Astrocyte (in vitro differentiated cells and primary cell): ENCODE measurements around the gene IP6K3. TPM values are rescaled to one million over a fixed set of nuclear protein-coding genes. Genes with fewer than 3 reads are reported as not detected.

Source experiments
- DNase-seq: peaks from one replicate; pipeline ENCODE4 v3.0.0-alpha.2; 2010; ENCODE audit warnings: low read depth
- FAIRE-seq: peaks from 2 replicates; lab custom pipeline; 2011; peaks lifted over from hg19 to GRCh38; lab: Jason Lieb, UNC
- H2AFZ ChIP-seq: 2 replicates; pipeline ENCODE4 v1.6.0; 2012; ENCODE audit warnings: low read depth, low read length, inconsistent platforms
- H3K27ac ChIP-seq: 2 replicates; pipeline ENCODE4 v1.5.1; 2011; ENCODE audit warnings: low read depth, low read length, inconsistent platforms
- H3K27me3 ChIP-seq: 2 replicates; pipeline ENCODE4 v1.6.0; 2011; ENCODE audit warnings: low read length, inconsistent platforms; ENCODE audit not compliant: insufficient read depth
- H3K36me3 ChIP-seq: 2 replicates; pipeline ENCODE4 v1.5.1; 2011; ENCODE audit warnings: low read length, inconsistent platforms; ENCODE audit not compliant: insufficient read depth
- H3K4me1 ChIP-seq: 2 replicates; pipeline ENCODE4 v1.5.1; 2011; ENCODE audit warnings: low read length, inconsistent platforms; ENCODE audit not compliant: insufficient read depth
- H3K4me2 ChIP-seq: 2 replicates; pipeline ENCODE4 v1.6.0; 2012; ENCODE audit warnings: low read length, inconsistent platforms
- H3K4me3 ChIP-seq: 2 replicates; pipeline ENCODE4 v1.5.1; 2011; ENCODE audit warnings: low read depth, mild to moderate bottlenecking, low read length, inconsistent platforms; ENCODE audit not compliant: insufficient read depth
- H3K79me2 ChIP-seq: 2 replicates; pipeline ENCODE4 v1.6.0; 2012; ENCODE audit warnings: mild to moderate bottlenecking, low read length, inconsistent platforms; ENCODE audit not compliant: insufficient read depth
- H3K9ac ChIP-seq: 2 replicates; pipeline ENCODE4 v1.6.0; 2012; ENCODE audit warnings: mild to moderate bottlenecking, low read length, inconsistent platforms
- H3K9me3 ChIP-seq: 2 replicates; pipeline ENCODE4 v1.5.1; 2012; ENCODE audit warnings: low read depth, mild to moderate bottlenecking, low read length, inconsistent platforms; ENCODE audit not compliant: insufficient read depth
- H4K20me1 ChIP-seq: 2 replicates; pipeline ENCODE4 v1.6.0; 2012; ENCODE audit warnings: low read length, inconsistent platforms; ENCODE audit not compliant: insufficient read depth
- H3K27ac Mint-ChIP-seq: one replicate; pipeline ENCODE4 v1.8.0; 2021; ENCODE audit warnings: mild to moderate bottlenecking, mixed read lengths; ENCODE audit not compliant: unreplicated experiment
- H3K27me3 Mint-ChIP-seq: one replicate; pipeline ENCODE4 v1.8.0; 2021; ENCODE audit warnings: low read depth, mixed read lengths; ENCODE audit not compliant: unreplicated experiment
- H3K36me3 Mint-ChIP-seq: one replicate; pipeline ENCODE4 v1.8.0; 2021; ENCODE audit warnings: low read depth, mixed read lengths; ENCODE audit not compliant: unreplicated experiment
- H3K4me1 Mint-ChIP-seq: one replicate; pipeline ENCODE4 v1.8.0; 2021; ENCODE audit warnings: low read depth, mixed read lengths; ENCODE audit not compliant: unreplicated experiment
- H3K4me3 Mint-ChIP-seq: one replicate; pipeline ENCODE4 v1.8.0; 2021; ENCODE audit warnings: mild to moderate bottlenecking, moderate library complexity, mixed read lengths; ENCODE audit not compliant: unreplicated experiment
- H3K9me3 Mint-ChIP-seq: one replicate; pipeline ENCODE4 v1.8.0; 2021; ENCODE audit warnings: mild to moderate bottlenecking, mixed read lengths; ENCODE audit not compliant: unreplicated experiment
- CTCF ChIP-seq: IDR thresholded peaks from 2 replicates; pipeline ENCODE4 v1.5.1; 2011; ENCODE audit warnings: low read depth, mild to moderate bottlenecking, inconsistent platforms, low read length, moderate library complexity; ENCODE audit not compliant: insufficient read depth
- EZH2 ChIP-seq: IDR thresholded peaks from 2 replicates; pipeline ENCODE4 v1.6.1; 2012; ENCODE audit warnings: mild to moderate bottlenecking, low read length, inconsistent platforms; ENCODE audit not compliant: insufficient read depth
- total RNA-seq: library from RNA; stranded (reverse); gene quantifications from 2 replicates; pipeline ENCODE4 v1.2.1, GENCODE V29; 2021

The IP6K3 gene
- total RNA-seq, 1 donor from 2014 or later, result 4.6 TPM

- H3K36me3 ChIP-seq, result no peaks in the 10 kb centered on the region
- H3K27ac ChIP-seq, result no peak overlapping the region
- DNase-seq, result no peak
- no peak overlapping the region for H2AFZ ChIP-seq
- no peak overlapping the region for H3K9ac ChIP-seq
- FAIRE-seq, result no peak
- TF ChIP-seq CTCF, result no peak
- no peak for TF ChIP-seq EZH2
- H3K4me1 ChIP-seq, result peaks cover 16% of the 10 kb centered on the region
- H3K27me3 Mint-ChIP-seq, result no peaks in the 10 kb centered on the region
- no peak overlapping the region for H3K4me2 ChIP-seq
- no peaks in the 10 kb centered on the region for H3K9me3 ChIP-seq
- H4K20me1 ChIP-seq, result no peaks in the 10 kb centered on the region
- no peaks in the 10 kb centered on the region for H3K4me1 Mint-ChIP-seq
- H3K27me3 ChIP-seq, result no peaks in the 10 kb centered on the region
- no peaks in the 10 kb centered on the region for H3K79me2 ChIP-seq
- no peaks in the 10 kb centered on the region for H3K9me3 Mint-ChIP-seq
- H3K36me3 Mint-ChIP-seq, result peaks cover 30% of the 10 kb centered on the region
- no peak overlapping the region for H3K4me3 ChIP-seq
- no peak overlapping the region for H3K4me3 Mint-ChIP-seq
- no peak overlapping the region for H3K27ac Mint-ChIP-seq
Observed at GRCh38 chr6:33679761-33680160, 66.9 kb downstream of the IP6K3 start.

DNA sequence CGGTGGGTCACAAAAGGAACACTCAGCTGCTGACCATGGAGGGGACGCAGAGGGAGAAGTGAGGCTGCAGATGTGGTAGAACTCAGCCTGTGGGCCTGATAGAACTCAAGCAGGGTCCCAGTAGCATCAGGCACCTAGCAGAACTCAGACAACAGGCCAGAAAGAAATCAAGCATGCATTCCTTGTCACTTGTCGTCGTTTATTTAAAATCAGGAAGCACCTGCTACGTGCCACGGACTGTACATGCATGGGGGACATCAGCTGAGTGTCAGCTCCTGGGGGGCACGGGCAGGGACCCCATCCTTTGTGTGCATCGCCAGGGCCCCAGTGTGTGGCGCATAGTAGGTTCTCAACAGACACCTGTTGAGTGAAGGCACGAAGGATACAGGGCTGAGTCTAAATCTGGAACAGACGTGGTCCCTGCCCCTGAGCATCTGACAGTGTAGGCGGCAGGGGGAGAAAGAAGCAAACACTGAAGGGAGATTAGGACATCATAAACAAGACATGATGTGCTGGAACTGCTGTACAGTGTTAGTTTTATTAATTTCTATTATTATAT, 67.7 kb downstream of the IP6K3 start:
- TF ChIP-seq CTCF (no peak), EZH2 (no peak)
- Histone ChIP-seq H3K4me2 (no peak overlapping the region), H3K4me3 (no peak overlapping the region), H3K79me2 (no peaks in the 10 kb centered on the region), H3K4me1 (peaks cover 18% of the 10 kb centered on the region), H3K36me3 (no peaks in the 10 kb centered on the region), H3K27me3 (no peaks in the 10 kb centered on the region), H2AFZ (no peak overlapping the region), H3K27ac (no peak overlapping the region), H4K20me1 (no peaks in the 10 kb centered on the region), H3K9ac (no peak overlapping the region), H3K9me3 (no peaks in the 10 kb centered on the region)
- Mint-ChIP-seq H3K4me1 (peaks cover 6% of the 10 kb centered on the region), H3K27ac (no peak overlapping the region), H3K9me3 (no peaks in the 10 kb centered on the region), H3K36me3 (peaks cover 30% of the 10 kb centered on the region), H3K27me3 (no peaks in the 10 kb centered on the region), H3K4me3 (no peak overlapping the region)
- no peak for DNase-seq
- no peak for FAIRE-seq

GRCh38 chr6:33678233-33678931, 68.3 kb downstream of the IP6K3 start:
- Histone ChIP-seq H3K9me3 (no peaks in the 10 kb centered on the region), H2AFZ (no peak overlapping the region), H3K27me3 (no peaks in the 10 kb centered on the region), H3K27ac (no peak overlapping the region), H3K4me1 (peaks cover 22% of the 10 kb centered on the region), H3K4me2 (no peak overlapping the region), H4K20me1 (no peaks in the 10 kb centered on the region), H3K4me3 (no peak overlapping the region), H3K9ac (no peak overlapping the region), H3K36me3 (no peaks in the 10 kb centered on the region), H3K79me2 (no peaks in the 10 kb centered on the region)
- H3K9me3 Mint-ChIP-seq, result no peaks in the 10 kb centered on the region
- DNase-seq (no peak), FAIRE-seq (no peak)
- H3K36me3 Mint-ChIP-seq, result peaks cover 30% of the 10 kb centered on the region
- H3K4me3 Mint-ChIP-seq, result no peak overlapping the region
- no peak for TF ChIP-seq CTCF
- no peak for TF ChIP-seq EZH2
- H3K27ac Mint-ChIP-seq, result no peak overlapping the region
- no peaks in the 10 kb centered on the region for H3K27me3 Mint-ChIP-seq
- peaks cover 9% of the 10 kb centered on the region for H3K4me1 Mint-ChIP-seq
